HUES48 (cell line): ENCODE measurements around the gene ACTR3.
"Not testable (repeated sequence)": the region's sequence is repeated elsewhere in the genome, so short reads cannot be mapped to it uniquely, and the experiment has no call there.

ENCODE experiments used
- H3K27ac ChIP-seq: one replicate; pipeline ENCODE4 v1.7.0; 2013; ENCODE audit warnings: low read depth, low read length, inconsistent platforms
- H3K27me3 ChIP-seq: 2 replicates; pipeline ENCODE4 v1.6.1; 2013; ENCODE audit warnings: mild to moderate bottlenecking, low read length; ENCODE audit not compliant: control insufficient read depth, insufficient read depth
- H3K36me3 ChIP-seq: 2 replicates; pipeline ENCODE4 v1.6.1; 2013; ENCODE audit warnings: low read length; ENCODE audit not compliant: control insufficient read depth, insufficient read depth
- H3K4me1 ChIP-seq: 2 replicates; pipeline ENCODE4 v1.6.1; 2013; ENCODE audit warnings: mild to moderate bottlenecking, low read length; ENCODE audit not compliant: control insufficient read depth, insufficient read depth
- H3K4me3 ChIP-seq: 2 replicates; pipeline ENCODE4 v1.5.1; 2013; ENCODE audit warnings: mild to moderate bottlenecking, low read depth, low read length
- H3K9ac ChIP-seq: 2 replicates; pipeline ENCODE4 v1.6.1; 2013; ENCODE audit warnings: mild to moderate bottlenecking, low read depth, low read length, moderate library complexity
- H3K9me3 ChIP-seq: 2 replicates; pipeline ENCODE4 v1.6.1; 2013; ENCODE audit warnings: low read length; ENCODE audit not compliant: control insufficient read depth, insufficient read depth

The ACTR3 gene

GRCh38 chr2:113940891-113941290, 51.0 kb downstream of the ACTR3 start:
- H3K9me3 ChIP-seq = no peaks in the 10 kb centered on the region
- no peaks in the 10 kb centered on the region for H3K4me1 ChIP-seq
- H3K27me3 ChIP-seq = no peaks in the 10 kb centered on the region
- H3K36me3 ChIP-seq = peaks cover 76% of the 10 kb centered on the region
- H3K27ac ChIP-seq = no peak overlapping the region
- no peak overlapping the region for H3K4me3 ChIP-seq
- H3K9ac ChIP-seq = no peak overlapping the region

- not testable (repeated sequence) for H3K4me1 ChIP-seq, H3K27ac ChIP-seq, H3K4me3 ChIP-seq, H3K27me3 ChIP-seq, H3K9ac ChIP-seq, H3K9me3 ChIP-seq
- peaks cover 84% of the 10 kb centered on the region for H3K36me3 ChIP-seq
Measured at GRCh38 chr2:113945784-113946183, 55.9 kb downstream of the ACTR3 start.

- not testable (repeated sequence) for H3K27me3 ChIP-seq, H3K9ac ChIP-seq, H3K27ac ChIP-seq, H3K4me1 ChIP-seq, H3K4me3 ChIP-seq, H3K9me3 ChIP-seq
- H3K36me3 ChIP-seq = peaks cover 88% of the 10 kb centered on the region
Measured at GRCh38 chr2:113950906-113951305, 61.0 kb downstream of the ACTR3 start.

- Histone ChIP-seq H3K4me1 (no peaks in the 10 kb centered on the region), H3K36me3 (peaks cover 28% of the 10 kb centered on the region), H3K9me3 (no peaks in the 10 kb centered on the region), H3K9ac (no peak overlapping the region), H3K27ac (no peak overlapping the region), H3K4me3 (no peak overlapping the region), H3K27me3 (no peaks in the 10 kb centered on the region)
Measured at GRCh38 chr2:113961000-113961399, 71.1 kb downstream of the ACTR3 start.

GRCh38 chr2:113962692-113963480, 73.0 kb downstream of the ACTR3 start:
- H3K9ac ChIP-seq = no peak overlapping the region
- no peak overlapping the region for H3K4me3 ChIP-seq
- no peaks in the 10 kb centered on the region for H3K4me1 ChIP-seq
- no peaks in the 10 kb centered on the region for H3K9me3 ChIP-seq
- peaks cover 11% of the 10 kb centered on the region; the same call in 1 of the 2 replicates for H3K36me3 ChIP-seq
- H3K27me3 ChIP-seq = no peaks in the 10 kb centered on the region
- H3K27ac ChIP-seq = no peak overlapping the region

- peaks cover 5% of the 10 kb centered on the region; the same call in 1 of the 2 replicates for H3K36me3 ChIP-seq
Measured at GRCh38 chr2:113963965-113964364, 74.1 kb downstream of the ACTR3 start.

GRCh38 chr2:113964436-113964835, 74.5 kb downstream of the ACTR3 start:
- H3K4me3 ChIP-seq = no peak overlapping the region
- no peak overlapping the region for H3K27ac ChIP-seq
- H3K4me1 ChIP-seq = no peaks in the 10 kb centered on the region
- H3K36me3 ChIP-seq = peaks cover 5% of the 10 kb centered on the region; the same call in 1 of the 2 replicates
- no peaks in the 10 kb centered on the region for H3K27me3 ChIP-seq
- no peak overlapping the region for H3K9ac ChIP-seq
- H3K9me3 ChIP-seq = no peaks in the 10 kb centered on the region

More at GRCh38 chr2:113963965-113964364, 74.1 kb downstream of the ACTR3 start:
- Histone ChIP-seq H3K9ac (no peak overlapping the region), H3K9me3 (no peaks in the 10 kb centered on the region), H3K4me3 (no peak overlapping the region), H3K27me3 (no peaks in the 10 kb centered on the region), H3K27ac (no peak overlapping the region), H3K4me1 (no peaks in the 10 kb centered on the region)

GRCh38 chr2:113965228-113965627, 75.3 kb downstream of the ACTR3 start:
- Histone ChIP-seq H3K27me3 (no peaks in the 10 kb centered on the region), H3K9me3 (no peaks in the 10 kb centered on the region), H3K36me3 (peaks cover 5% of the 10 kb centered on the region; the same call in 1 of the 2 replicates), H3K9ac (no peak overlapping the region), H3K27ac (no peak overlapping the region), H3K4me1 (no peaks in the 10 kb centered on the region), H3K4me3 (no peak overlapping the region)

- no peak overlapping the region for H3K9ac ChIP-seq
- no peaks in the 10 kb centered on the region for H3K9me3 ChIP-seq
- no peak overlapping the region for H3K27ac ChIP-seq
- peaks cover 3% of the 10 kb centered on the region; the same call in 1 of the 2 replicates for H3K36me3 ChIP-seq
- H3K4me1 ChIP-seq = no peaks in the 10 kb centered on the region
- no peaks in the 10 kb centered on the region for H3K27me3 ChIP-seq
- no peak overlapping the region for H3K4me3 ChIP-seq
Measured at GRCh38 chr2:113965644-113966043, 75.8 kb downstream of the ACTR3 start.

GRCh38 chr2:113966171-113966570, 76.3 kb downstream of the ACTR3 start:
- Histone ChIP-seq H3K4me1 (no peaks in the 10 kb centered on the region), H3K9me3 (no peaks in the 10 kb centered on the region), H3K9ac (no peak overlapping the region), H3K27ac (no peak overlapping the region), H3K36me3 (no peaks in the 10 kb centered on the region), H3K4me3 (no peak overlapping the region), H3K27me3 (no peaks in the 10 kb centered on the region)

GRCh38 chr2:113966832-113967231, 76.9 kb downstream of the ACTR3 start:
- H3K27ac ChIP-seq = no peak overlapping the region
- no peaks in the 10 kb centered on the region for H3K4me1 ChIP-seq
- H3K36me3 ChIP-seq = no peaks in the 10 kb centered on the region
- H3K4me3 ChIP-seq = no peak overlapping the region
- no peaks in the 10 kb centered on the region for H3K9me3 ChIP-seq
- H3K9ac ChIP-seq = no peak overlapping the region
- no peaks in the 10 kb centered on the region for H3K27me3 ChIP-seq
